G401.6 (cell line): ENCODE measurements around the gene PPM1F.

ENCODE experiments used
- FAIRE-seq: peaks from 2 replicates; lab custom pipeline; 2012; peaks lifted over from hg19 to GRCh38; lab: Jason Lieb, UNC

Gene PPM1F, protein sequence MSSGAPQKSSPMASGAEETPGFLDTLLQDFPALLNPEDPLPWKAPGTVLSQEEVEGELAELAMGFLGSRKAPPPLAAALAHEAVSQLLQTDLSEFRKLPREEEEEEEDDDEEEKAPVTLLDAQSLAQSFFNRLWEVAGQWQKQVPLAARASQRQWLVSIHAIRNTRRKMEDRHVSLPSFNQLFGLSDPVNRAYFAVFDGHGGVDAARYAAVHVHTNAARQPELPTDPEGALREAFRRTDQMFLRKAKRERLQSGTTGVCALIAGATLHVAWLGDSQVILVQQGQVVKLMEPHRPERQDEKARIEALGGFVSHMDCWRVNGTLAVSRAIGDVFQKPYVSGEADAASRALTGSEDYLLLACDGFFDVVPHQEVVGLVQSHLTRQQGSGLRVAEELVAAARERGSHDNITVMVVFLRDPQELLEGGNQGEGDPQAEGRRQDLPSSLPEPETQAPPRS

DNA sequence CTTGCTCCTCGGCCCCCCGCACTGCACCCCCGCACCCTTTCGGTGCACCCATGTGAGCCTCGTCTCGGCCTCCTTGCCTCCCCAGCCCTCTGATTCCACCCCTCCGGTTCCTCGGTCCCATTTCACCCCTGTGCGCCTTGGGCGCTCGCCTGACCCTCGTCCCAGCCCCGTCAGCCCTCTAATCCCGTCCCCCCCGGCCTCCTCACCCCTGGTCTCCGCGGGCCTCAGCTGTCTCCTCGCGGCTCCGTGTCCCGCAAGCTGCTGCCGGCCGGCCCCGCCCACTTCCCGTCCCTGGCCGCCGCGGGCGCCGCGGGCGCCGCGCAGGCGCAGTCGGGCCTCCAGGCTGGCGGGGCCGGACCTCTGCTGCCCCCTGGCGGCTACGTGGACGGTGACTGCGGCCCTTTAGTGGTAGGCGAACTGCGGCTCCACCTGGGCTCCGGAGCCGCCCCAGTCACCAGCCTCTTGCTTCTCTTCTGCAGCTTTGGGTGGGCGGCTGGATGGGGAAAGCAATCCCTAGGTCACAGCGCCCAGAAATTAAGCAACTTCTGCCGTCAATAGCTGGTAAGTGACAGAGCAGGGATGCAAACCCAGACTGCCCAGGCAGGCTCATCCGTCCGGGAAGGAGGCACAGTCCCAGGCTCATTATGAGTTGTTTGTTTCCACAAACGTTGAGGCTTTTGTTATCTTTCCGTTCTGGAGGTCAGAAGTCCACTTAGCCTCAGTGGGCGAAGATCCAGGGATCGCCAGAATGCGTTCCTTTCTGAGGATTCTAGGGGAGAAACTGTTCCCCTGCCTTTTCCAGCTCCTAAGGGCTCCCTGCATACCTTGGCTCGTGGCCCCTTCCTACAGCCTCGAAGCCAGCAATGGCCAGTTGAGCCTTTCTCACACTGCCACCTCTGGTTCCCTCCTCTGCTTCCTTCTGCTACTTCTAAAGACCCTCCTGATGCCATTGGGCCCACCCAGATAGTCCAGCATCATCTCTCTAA lies at the start of gene PPM1F:
TSS of gene PPM1F (minus strand) at position 263 of the 986 bp plus-strand sequence. CDS start 6,800 bp downstream, outside the sequence.
- no peak for FAIRE-seq

DNA sequence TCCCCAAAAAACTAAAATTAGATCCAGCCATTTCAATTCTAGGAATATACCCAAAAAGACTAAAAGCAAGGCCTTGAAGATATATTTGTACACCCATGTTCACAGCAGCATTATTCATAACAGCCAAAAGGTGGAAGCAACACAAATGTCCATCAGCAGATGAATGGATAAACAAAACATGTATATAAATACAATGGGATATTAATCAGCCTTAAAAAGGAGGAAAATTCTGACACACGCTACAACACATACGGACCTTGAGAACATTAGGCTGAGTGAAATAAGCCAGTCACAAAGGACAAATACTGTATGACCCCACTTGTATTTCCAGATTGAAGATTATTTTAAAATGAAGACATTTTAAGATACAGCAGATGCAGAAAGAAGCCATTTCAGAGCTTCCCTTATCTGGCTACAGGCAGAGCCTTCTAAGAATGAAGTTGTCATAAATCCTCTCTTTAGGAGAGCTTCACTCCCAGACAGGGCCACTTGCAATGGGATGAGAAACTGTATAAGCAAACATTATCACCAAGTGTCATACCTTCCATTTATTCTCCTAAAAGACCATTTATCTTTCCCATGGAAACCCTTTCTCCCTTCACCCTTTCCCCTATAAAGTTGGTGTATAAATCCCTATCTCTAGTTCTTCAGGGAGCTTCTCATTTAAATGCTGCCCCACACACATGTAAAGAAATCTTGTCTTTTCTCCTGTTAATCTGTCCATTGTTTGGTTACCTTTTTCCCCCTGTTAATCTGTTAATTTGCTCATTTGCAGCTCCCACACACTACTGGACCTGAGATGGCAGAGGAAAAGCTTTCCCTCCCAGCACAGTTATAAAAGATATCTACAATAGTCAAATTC lies 49.2 kb upstream of the PPM1F start:
- no peak for FAIRE-seq

DNA sequence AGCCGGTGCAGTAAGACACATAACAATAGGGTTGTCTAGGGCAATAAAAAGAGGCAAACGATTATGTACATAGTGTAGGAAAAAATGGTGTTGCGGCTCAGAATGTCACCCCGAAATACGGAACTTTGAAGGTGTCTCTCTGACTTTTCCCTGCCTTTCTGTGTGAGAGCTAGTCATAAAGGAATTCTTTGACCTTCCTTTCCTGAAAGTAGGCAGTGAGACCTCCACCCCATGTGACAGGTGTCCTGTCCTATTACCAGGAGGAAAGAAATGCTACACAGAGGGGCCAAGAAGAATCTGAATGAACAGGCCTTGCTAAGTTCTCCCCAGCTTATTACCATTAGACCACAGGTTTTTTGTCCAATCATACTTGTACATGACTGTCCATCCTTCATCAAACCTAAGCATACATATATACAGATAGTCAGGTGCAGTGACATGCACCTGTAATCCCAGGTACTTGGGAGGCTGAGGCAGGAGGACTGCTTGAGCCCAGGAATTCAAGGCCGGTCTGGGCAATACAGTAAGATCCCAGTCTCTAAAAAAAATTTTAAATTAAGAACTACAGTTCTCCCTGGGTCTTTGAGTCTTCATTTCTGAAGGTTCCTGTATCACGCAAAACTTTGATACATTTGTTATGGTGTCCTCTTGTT lies 46.1 kb upstream of the PPM1F start:
- no peak for FAIRE-seq

DNA sequence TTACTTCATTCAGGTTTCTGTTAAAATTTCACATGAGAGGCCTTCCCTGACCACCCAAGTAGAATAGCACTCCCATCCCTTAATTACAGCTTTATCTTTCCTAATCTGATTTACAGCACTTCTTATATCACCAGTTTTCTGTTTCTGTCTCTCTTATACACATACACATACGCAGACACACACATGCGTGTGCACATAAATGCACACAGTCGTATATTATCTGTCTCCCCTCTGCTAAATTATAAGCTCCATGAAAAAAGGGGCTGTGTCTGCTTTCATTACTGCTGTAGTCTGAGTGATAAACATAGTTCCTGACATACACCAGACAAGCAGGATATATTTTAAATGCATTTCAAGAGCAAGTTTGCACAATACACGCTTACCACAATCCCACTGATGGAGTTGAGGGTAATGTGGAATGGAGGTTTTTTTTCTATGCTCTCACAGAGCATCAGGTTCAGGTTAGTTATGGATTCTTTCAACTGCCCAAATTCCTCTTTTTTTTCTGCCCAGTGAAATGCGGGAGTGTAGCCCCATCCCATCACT lies 43.6 kb upstream of the PPM1F start:
- no peak for FAIRE-seq

DNA sequence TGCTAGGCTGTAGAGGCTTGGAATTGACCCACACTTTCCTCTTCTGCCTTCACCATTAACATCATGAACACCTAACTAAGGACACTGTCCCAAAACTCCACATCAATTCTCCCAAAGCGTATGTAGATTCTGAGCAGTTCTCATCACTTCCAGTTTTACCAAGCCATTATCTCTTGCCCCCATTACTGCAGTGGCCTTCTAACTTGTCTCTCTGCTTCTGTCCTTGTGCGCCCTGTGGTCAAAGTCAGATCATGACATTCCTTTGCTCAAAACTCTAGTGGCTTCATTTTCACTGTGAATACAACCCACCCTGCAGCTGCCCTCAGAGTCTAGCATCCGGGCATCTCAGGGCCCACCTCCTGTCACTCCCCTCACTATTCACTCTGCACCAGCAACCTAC lies 43.0 kb upstream of the PPM1F start:
- FAIRE-seq, result no peak

DNA sequence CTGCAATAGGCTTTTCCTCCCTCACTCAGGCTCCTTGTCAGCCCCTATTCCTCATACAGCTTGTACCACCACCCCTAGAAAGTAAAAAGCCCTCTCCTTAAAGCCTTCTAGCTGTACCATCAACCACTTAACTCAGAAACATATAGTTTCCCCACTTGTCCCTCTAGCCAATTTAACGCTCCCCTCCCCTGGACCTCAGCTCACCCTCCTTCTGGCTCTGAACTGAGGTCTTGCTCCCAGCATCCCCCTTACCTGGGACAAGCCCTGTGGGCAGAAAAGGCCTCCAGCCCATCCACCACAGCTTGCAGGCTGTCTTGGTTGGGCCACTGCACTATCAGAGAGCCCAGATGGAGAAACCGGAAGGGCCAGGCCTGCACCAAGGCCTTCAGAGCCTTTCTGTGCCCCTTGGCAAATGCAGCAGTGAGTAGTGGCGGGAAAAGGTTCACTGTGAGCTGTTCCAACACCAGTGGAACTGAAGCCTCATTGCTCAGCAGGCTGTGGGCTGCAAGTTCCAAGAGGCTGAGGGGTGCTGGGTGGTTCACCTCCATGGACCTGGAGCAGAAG lies 42.3 kb upstream of the PPM1F start:
- FAIRE-seq, result no peak

DNA sequence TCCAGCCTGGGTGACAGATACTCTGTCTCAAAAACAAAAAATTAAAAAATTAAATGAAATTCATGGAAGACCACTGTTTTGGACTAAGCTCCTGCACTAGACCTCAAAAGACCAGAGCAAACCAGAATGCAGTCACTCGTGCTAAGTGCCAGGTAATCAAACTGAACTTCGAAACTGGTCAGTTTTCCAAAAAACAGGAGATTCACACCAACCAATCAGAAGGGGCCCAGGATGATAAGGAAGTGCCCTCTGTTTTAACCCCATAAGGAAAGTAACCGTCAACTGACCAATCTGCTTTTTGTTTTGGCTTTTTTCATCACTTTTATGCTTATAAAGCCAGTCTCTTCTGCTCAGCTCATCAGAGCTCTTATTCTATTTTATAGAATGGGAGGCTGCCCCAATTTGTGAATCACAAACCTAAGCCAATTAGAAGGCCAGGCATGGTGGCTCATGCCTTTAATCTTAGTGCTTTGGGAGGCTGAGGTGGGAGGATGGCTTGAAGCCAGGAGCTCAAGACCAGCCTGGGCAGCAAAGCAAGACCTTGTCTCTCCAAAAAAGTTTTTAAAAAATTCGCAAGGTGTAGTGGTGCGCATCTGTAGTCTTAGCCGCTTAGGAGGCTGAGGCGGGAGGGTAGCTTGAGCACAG lies 40.1 kb upstream of the PPM1F start:
- FAIRE-seq, result no peak

DNA sequence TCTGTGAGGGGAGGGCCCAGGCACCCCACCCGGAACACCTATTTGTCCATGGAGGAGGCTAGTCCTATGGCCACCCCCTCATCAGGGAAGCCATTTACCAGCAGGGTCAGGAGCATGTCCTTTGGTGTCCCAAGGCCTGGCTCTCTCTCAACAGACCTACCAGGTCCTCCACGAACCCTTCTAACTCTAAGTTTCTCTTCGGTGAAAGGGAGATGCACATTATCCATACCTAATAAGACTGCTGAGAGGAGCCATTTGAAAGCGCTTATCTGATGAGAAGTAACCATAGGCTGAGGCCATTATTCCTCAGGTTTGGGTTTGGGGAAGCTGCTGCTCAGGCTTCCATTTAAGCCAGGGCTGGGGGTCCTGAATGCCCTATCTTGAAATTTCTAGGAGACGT lies 39.1 kb upstream of the PPM1F start:
- no peak for FAIRE-seq

DNA sequence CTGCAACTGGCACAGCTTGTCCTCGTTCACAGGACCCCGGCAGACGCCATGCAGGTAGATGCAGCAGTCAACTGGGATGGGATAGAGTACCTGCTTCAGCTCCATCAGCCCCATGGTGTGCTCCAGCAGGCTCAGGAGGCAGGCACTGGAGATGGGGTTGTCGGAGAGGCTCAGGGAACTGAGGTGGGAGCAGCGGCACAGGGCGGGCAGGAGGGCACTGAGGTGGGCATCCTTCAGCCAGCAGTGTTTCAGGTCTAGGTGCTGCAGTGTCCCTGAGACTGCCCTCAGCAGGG lies 38.6 kb upstream of the PPM1F start:
- no peak for FAIRE-seq

DNA sequence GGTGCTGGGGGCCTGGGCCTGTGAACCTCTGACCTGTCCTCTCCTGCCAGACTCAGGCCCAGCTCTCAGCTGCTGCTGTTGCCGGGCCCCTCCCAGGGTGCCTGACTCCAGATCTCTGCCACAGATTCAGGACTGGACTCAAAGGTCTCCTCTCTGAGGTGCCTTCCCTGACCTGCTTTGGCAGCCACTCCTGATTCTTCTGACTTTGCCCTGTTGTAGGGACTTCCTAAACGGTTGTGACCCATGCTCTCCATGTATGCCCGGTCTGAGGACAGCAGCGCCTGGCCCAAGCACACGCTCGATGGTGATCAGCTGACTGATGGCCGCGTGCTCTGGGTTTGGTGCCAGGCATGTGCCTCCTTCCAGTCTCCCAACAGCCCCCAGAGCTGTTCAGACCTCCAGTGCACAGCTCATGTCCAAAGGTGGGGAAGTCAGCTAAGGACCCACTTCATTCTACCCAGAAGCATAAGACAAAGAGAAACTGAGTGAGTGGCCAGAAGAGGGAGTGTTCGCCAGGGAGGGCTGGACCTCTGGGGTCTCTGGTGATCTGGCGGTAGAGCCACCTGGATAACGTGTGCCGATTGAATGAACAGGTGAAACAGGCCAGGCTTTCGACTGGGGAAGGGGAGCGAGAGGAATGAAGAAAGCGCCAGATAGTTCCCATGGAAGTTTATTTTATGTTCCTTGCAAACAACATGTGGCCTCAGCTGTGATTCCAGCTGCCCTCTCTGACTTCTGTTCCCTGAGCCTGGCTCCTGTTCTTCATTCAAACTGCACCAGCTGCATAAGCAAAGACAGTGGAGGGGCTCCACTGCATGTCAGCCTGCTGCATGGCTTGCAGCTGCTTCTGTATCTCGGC lies 38.0 kb upstream of the PPM1F start:
- no peak for FAIRE-seq

DNA sequence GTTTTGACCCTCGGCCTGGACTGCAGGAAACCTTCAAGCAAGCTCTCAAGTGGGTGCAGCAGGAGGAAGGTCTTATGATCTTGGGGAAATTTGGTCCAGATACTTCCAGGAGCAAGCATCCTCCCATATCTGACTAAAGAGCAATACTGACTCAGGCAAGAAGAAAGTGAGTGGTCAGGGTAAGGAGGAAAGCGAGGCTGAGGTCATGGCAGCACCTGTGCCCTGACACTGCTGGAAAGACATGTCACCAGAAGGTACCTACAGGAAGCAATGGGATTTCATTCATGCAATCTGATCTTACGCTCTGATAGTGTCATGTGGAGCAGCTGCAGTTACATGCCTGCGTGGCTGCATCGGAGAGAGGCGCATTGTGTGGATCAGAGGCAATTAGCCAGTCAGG lies 36.4 kb upstream of the PPM1F start:
- no peak for FAIRE-seq

DNA sequence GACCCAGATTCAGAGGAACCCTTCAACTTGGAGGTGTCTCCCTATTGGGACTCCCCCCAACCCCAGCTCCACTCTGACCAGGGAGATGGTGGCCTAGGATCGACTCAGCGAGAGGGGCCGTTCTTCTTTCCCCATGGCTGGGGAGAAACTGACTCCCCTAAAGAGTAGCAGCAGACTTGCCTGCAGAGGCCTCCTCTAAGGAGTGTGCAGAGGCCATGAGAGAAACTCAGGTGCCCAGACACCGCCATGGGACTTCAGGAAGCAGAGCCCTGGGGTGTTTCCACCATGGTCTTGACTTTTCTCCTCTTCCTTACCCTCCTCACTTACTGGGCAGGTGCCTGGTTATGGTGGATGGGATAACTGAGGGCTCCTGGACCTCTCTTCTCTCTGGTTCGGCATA lies 32.6 kb upstream of the PPM1F start:
- no peak for FAIRE-seq

DNA sequence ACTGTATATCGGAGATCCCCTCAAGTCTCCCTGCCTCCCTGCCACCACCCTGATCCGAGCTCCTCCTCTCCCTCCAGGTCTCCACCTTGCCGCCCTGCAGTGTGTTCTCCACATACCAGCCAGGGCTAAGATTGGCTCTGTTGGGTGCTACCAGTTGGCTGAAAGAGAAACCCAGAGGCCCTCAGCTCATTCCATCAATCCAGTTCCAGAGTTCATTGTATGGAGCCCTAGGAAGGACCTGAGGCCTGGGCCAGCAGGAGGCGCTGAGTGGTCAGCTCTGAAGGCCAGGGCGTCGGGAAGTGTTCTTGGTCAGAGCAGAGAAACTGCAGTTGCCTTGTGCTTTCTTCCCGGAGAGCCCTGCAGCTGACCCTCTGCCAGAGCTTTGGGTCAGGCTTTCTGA lies 32.1 kb upstream of the PPM1F start:
- no peak for FAIRE-seq

DNA sequence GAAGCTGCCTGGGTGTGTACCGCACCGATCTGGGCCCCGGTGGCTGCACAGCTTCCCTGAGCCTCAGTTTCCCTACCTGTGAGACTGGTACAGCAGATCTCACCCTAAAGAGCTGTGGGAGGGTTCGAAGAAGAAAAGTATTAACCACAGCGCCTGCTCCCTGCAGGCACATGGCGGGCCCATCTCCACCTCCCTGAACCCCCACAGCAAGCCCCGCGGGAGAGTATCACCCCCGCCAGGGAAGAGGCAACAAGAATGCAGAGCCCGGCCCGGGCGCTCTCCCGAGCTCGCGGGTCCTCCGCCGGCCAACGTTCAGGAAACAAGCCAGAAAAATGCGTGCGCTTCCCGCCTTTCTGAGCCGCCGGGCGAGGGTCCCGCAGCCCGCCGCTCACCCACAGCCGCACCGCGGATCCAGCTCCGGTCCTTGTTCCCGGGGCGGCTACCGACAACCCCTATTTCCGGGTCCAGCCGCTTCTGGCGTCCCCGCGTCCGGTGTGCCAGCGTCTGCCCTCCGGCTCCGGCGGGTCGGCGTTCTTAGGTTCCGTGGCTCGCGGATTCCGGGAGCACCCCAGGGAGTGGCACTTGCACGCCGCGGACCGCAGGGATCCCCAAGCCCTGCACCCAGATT lies 29.8 kb upstream of the PPM1F start, which contains the start of gene TOP3B:
TSS of gene TOP3B (minus strand) at position 450 of the 628 bp plus-strand sequence. CDS start 7,078 bp downstream, outside the sequence.
- no peak for FAIRE-seq

DNA sequence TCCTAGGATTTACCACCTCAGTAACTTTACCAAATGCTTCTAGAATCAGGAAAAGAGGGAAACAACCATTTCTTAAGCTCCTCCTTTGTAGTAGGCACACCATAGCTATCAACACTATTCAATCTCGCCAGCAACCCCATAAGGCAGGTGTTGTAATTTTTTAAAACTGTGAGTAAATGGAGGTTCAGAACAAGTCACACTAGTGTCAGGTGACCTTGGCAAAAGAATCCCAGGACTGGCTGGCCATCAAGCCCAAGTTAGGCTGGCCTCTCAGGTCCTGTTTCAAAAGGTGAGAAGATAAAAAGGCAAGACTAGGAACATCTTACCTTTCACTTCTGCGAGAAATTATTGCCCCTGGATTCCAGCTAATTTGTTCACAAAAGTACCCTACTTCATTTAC lies 29.2 kb upstream of the PPM1F start:
- FAIRE-seq, result no peak

DNA sequence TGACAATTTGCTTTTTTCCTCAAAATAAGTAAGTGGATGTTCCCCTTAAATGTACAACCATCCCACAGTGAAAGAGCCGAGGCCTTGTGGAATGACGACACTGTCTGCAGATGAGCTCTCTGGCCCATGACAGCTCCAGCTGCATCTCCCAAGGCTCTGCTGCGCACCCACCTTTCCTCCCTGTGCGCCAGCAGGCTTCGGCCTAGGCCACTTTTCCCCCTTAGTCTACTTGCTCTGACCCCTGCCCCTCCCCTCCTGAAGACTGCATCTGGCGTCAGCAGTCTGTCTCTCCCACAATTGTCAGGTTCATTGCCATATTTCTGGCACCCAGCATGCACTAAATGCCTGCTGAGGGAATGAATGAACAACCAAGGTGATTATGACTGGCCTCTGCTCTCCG lies 27.9 kb upstream of the PPM1F start:
- no peak for FAIRE-seq

DNA sequence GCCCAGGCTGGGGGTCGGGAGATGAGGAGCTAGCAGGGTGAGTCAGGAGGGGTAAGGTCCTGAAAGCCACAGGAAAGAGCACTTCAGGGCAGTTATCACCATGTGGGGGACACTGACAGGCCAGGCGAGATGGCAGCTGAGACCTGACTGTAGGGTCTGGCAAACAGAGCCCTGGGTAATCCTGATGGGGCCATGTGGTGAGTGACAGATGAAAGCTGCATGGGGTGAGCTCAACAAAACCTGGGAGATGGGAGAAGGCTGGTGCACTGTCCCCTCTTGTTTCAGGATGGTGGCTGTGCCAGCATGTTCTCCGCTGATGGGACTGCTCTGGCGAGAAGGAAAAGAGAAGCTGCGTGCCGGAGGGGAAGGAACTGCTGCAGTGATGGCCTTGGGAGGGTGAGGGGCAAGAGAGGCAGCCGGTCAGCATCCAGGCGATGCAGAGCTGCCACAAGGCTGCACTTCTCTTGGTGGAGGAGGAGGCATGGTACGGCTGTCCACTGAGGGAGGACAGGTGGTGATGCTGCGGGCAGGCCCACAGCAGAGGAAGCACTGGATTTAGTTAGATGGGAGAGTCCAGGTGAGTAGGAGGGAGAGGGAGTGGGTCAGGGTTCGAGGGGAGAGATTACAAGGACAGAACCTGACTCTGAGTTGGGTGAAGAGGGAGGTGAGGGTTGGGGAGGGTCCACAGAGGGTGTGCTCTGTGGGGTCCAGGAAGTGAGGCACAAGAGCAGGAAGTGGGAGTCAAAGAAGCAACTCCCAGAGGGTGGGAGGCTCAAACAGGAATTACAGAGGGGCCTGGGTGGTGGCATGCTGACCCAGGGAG lies 26.1 kb upstream of the PPM1F start:
- no peak for FAIRE-seq

DNA sequence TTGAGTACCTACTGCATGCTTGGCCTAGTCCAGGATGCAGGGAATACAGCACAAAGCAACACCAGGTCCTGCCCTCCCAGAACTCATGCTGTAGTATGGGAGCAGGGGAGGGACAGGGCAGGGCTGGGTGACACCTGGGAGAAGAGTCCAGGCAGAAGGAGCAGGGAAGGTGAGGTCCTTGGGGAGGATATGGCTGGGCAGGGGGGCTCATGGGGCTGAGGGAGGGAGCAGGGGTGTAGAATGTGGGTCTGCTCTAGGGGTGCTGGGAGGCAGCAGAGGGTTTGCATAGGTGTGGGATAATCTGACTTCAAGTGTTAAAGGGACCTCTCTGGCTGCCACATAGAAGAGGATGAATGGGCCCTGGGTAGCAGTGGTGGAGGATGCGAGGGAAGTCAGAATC lies 25.2 kb upstream of the PPM1F start:
- FAIRE-seq, result no peak
